ENCODE measurements around the gene NPPA.

GRCh38 chr1:11854519-11854918 lies 6.9 kb upstream of the NPPA start:
- TF ChIP-seq POLR2A (IDR thresholded peaks at IDR 0.05; ENCODE audit: low read length) (no peak), GATA1 (IDR thresholded peaks at IDR 0.05; ENCODE audit: low read depth, low read length) (no peak)
